Fibroblast of mammary gland (primary cell): Measurements from ENCODE around the gene LMAN2.

Experiments used
- DNase-seq: peaks from one replicate; pipeline ENCODE4 v3.0.0-alpha.2; 2010; ENCODE audit warnings: low read depth
- H3K4me3 ChIP-seq: 2 replicates; pipeline ENCODE4 v1.5.1; 2011; ENCODE audit warnings: low read depth, mild to moderate bottlenecking, low read length, moderate library complexity; ENCODE audit not compliant: control insufficient read depth
- CTCF ChIP-seq: conservative IDR thresholded peaks from 2 replicates; pipeline ENCODE4 v1.5.1; 2011; ENCODE audit warnings: low read depth, low read length, inconsistent platforms; ENCODE audit not compliant: control insufficient read depth, insufficient read depth

The LMAN2 gene

GRCh38 chr5:177358370-177358819 lies 6.9 kb upstream of the LMAN2 start:
- DNase-seq = no peak
- no peak for TF ChIP-seq CTCF
- H3K4me3 ChIP-seq = no peak overlapping the region

- DNase-seq = no peak
- no peak for TF ChIP-seq CTCF
- H3K4me3 ChIP-seq = no peak within 1 kb of the TSS
Observed at GRCh38 chr5:177357459-177358351, 6.2 kb upstream of the LMAN2 start, which contains the start of gene RGS14. Gene RGS14 (plus strand): TSS chr5:177357924. CDS start chr5:177358025, 101 bp downstream.

- no peak overlapping the region for H3K4me3 ChIP-seq
- no peak for DNase-seq
- TF ChIP-seq CTCF = no peak
Observed at GRCh38 chr5:177357146-177357458, 5.6 kb upstream of the LMAN2 start.

- no peak overlapping the region for H3K4me3 ChIP-seq
- DNase-seq = no peak
- no peak for TF ChIP-seq CTCF
Observed at GRCh38 chr5:177356746-177357145, 5.3 kb upstream of the LMAN2 start.

- no peak for DNase-seq
- no peak overlapping the region for H3K4me3 ChIP-seq
- no peak for TF ChIP-seq CTCF
Observed at GRCh38 chr5:177355868-177356168, 4.3 kb upstream of the LMAN2 start.

- no peak for DNase-seq
- H3K4me3 ChIP-seq = no peak overlapping the region
- no peak for TF ChIP-seq CTCF
Observed at GRCh38 chr5:177355162-177355867, 3.8 kb upstream of the LMAN2 start.
